K562 (cell line): ENCODE data around the gene FADS6. TPM values are rescaled to one million over a fixed set of nuclear protein-coding genes. Genes with fewer than 3 reads are reported as not detected.

Source experiments
- ESRRA ChIP-seq: fragments of 450-650 bp; IDR thresholded peaks from 2 replicates; pipeline ENCODE4 v1.6.1; 2014; ENCODE audit warnings: low read depth, mild to moderate bottlenecking, moderate library complexity, borderline replicate concordance
- ETV1 ChIP-seq: fragments of 450-650 bp; conservative IDR thresholded peaks from 2 replicates; pipeline ENCODE4 v1.6.1; 2016; ENCODE audit warnings: missing genetic modification characterization, control low read depth, low read depth, missing compliant biosample characterization
- JUND ChIP-seq, 2 experiments: IDR thresholded peaks; 2 replicates in 1 of 2; 3 replicates in 1 of 2; pipeline ENCODE4 v1.6.1; 2011; ENCODE audit warnings: borderline replicate concordance in 2 of 2, low read depth in 2 of 2, low read length in 2 of 2, improper control_type of control experiment in 1 of 2, missing biosample characterization in 1 of 2, missing genetic modification characterization in 1 of 2, missing genetic modification reagents in 1 of 2
- KLF16 ChIP-seq: IDR thresholded peaks from 2 replicates; pipeline ENCODE4 v1.6.1; 2016; ENCODE audit warnings: antibody characterized with exemption
- MTF1 ChIP-seq: fragments of 250-450 bp; sonication (Bioruptor Pico); IDR thresholded peaks from 2 replicates; pipeline ENCODE4 v1.9.0; 2021; ENCODE audit warnings: moderate library complexity, mild to moderate bottlenecking, inconsistent platforms, borderline replicate concordance
- POU5F1 ChIP-seq: fragments of 150-350 bp; IDR thresholded peaks from 2 replicates; pipeline ENCODE4 v1.6.1; 2014; ENCODE audit warnings: borderline replicate concordance, low read length, low read depth, mild to moderate bottlenecking; ENCODE audit not compliant: partially characterized antibody
- ZNF239 ChIP-seq: fragments of 250-450 bp; sonication (Bioruptor Pico); IDR thresholded peaks from 2 replicates; pipeline ENCODE4 v1.4.0; 2020; ENCODE audit warnings: mild to moderate bottlenecking
- polyA plus RNA-seq, 8 experiments: library from polyadenylated mRNA; depleted of rRNA in 4 of 8; stranded (reverse) in 5 of 8; unstranded in 3 of 8; fragments of >200 nt; fragmentation: Nextera tagmentation in 2 of 8; fragmentation: Illumina TruSeq in 1 of 8; extraction: Ambion mirVana in 2 of 8; extraction: Trizol in 1 of 8; gene quantifications; 2 replicates each; pipeline versions ENCODE4 v1.2.1 to v1.2.3, GENCODE V29; 2011 to 2014; ENCODE audit warnings: inconsistent platforms in 1 of 8, missing spikeins in 1 of 8
- total RNA-seq, 7 experiments: library from RNA; depleted of rRNA in 6 of 7; stranded (reverse); fragments of >200 nt in 6 of 7; fragmentation: Illumina TruSeq in 2 of 7; extraction: Trizol in 2 of 7; gene quantifications; 2 replicates each; pipeline versions ENCODE4 v1.2.1 to v1.2.3, GENCODE V29; 2011 to 2021; ENCODE audit warnings: low replicate concordance in 1 of 7
- TF ChIP-seq, protein P1 (sequence below): fragments of 450-650 bp; IDR thresholded peaks from 2 replicates; pipeline ENCODE4 v1.6.1; 2016; ENCODE audit warnings: low read depth, mild to moderate bottlenecking, moderate library complexity
- TF ChIP-seq, protein P2 (sequence below): fragments of 250-450 bp; sonication (Bioruptor Pico); IDR thresholded peaks from 2 replicates; pipeline ENCODE4 v1.5.0; 2020; ENCODE audit warnings: mild to moderate bottlenecking, borderline replicate concordance
- TF ChIP-seq, protein P3 (sequence below): fragments of 450-650 bp; formaldehyde crosslinking; IDR thresholded peaks from 2 replicates; pipeline ENCODE4 v1.4.0; 2022; ENCODE audit warnings: missing genetic modification characterization
- TF ChIP-seq, protein P4 (sequence below), 2 experiments: fragments of 450-650 bp; formaldehyde crosslinking in 1 of 2; IDR thresholded peaks; 2 replicates each; pipeline versions ENCODE4 v1.4.0 to v1.6.1; 2014 to 2020; ENCODE audit warnings: mild to moderate bottlenecking in 2 of 2, borderline replicate concordance in 1 of 2, low read depth in 1 of 2
- TF ChIP-seq, protein P5 (sequence below): fragments of 450-650 bp; IDR thresholded peaks from 2 replicates; pipeline ENCODE4 v1.6.1; 2016; ENCODE audit warnings: missing biosample characterization, missing genetic modification characterization

FADS6 gene
- total and polyA plus RNA-seq, 9 of the 15 experiments (the other 6 are each of a cell fraction or from before 2014, with no cell fraction given) = 0.18 to 0.22 TPM; not detected in 7

DNA sequence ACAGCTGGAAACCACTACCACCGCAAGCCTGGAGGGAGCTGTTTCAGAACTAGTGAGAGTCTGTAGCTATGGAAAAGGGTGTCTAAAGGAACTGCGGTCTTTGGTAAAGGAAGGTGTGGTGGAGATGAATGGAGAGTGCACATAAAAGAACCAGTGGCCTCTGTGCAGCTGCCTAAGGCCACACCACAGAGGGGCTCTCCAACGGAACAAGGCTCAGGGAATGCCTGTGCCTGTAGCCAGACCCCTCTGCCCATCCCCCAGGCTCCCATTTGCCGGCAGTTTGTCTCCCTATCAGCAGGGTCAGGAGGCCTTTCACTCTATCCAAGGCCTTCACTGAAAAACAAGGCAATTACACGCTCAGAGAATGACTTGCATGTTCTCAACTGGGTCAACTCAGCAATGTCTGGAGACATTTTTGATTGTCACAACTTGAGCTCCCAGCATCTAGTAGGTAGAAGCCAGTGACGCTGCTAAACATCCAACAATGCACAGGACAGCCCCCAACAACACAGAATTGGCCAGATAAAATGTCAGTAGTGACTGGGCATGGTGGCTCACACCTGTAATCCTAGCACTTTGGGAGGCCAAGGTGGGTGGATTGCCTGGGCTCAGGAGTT is 17.3 kb downstream of the FADS6 start (continued):
- TF ChIP-seq, protein P1, sequence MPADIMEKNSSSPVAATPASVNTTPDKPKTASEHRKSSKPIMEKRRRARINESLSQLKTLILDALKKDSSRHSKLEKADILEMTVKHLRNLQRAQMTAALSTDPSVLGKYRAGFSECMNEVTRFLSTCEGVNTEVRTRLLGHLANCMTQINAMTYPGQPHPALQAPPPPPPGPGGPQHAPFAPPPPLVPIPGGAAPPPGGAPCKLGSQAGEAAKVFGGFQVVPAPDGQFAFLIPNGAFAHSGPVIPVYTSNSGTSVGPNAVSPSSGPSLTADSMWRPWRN = no peak
- TF ChIP-seq POU5F1 (no peak), ETV1 (0 out of 2 replicates have a peak, but pooled peaks have one; percentile 39), KLF16 (no peak), MTF1 (CRISPR knock-in tag) (no peak), ZNF239 (CRISPR knock-in tag) (peak; percentile 66), JUND (IDR thresholded peaks at IDR 0.05; ENCODE audit: borderline replicate concordance, low read depth, low read length) (no peak), JUND (tag; IDR thresholded peaks at IDR 0.05; ENCODE audit: borderline replicate concordance, low read depth, low read length) (peak; percentile 68; the same call in 1 of the 3 replicates), ESRRA (no peak)
- TF ChIP-seq, protein P2, sequence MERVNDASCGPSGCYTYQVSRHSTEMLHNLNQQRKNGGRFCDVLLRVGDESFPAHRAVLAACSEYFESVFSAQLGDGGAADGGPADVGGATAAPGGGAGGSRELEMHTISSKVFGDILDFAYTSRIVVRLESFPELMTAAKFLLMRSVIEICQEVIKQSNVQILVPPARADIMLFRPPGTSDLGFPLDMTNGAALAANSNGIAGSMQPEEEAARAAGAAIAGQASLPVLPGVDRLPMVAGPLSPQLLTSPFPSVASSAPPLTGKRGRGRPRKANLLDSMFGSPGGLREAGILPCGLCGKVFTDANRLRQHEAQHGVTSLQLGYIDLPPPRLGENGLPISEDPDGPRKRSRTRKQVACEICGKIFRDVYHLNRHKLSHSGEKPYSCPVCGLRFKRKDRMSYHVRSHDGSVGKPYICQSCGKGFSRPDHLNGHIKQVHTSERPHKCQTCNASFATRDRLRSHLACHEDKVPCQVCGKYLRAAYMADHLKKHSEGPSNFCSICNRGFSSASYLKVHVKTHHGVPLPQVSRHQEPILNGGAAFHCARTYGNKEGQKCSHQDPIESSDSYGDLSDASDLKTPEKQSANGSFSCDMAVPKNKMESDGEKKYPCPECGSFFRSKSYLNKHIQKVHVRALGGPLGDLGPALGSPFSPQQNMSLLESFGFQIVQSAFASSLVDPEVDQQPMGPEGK = peak; percentile 38; the same call in 1 of the 2 replicates
- TF ChIP-seq, protein P3, sequence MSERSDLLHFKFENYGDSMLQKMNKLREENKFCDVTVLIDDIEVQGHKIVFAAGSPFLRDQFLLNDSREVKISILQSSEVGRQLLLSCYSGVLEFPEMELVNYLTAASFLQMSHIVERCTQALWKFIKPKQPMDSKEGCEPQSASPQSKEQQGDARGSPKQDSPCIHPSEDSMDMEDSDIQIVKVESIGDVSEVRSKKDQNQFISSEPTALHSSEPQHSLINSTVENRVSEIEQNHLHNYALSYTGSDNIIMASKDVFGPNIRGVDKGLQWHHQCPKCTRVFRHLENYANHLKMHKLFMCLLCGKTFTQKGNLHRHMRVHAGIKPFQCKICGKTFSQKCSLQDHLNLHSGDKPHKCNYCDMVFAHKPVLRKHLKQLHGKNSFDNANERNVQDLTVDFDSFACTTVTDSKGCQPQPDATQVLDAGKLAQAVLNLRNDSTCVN (CRISPR knock-in tag) = no peak; the same call in 1 of the 2 replicates
- TF ChIP-seq, protein P4, sequence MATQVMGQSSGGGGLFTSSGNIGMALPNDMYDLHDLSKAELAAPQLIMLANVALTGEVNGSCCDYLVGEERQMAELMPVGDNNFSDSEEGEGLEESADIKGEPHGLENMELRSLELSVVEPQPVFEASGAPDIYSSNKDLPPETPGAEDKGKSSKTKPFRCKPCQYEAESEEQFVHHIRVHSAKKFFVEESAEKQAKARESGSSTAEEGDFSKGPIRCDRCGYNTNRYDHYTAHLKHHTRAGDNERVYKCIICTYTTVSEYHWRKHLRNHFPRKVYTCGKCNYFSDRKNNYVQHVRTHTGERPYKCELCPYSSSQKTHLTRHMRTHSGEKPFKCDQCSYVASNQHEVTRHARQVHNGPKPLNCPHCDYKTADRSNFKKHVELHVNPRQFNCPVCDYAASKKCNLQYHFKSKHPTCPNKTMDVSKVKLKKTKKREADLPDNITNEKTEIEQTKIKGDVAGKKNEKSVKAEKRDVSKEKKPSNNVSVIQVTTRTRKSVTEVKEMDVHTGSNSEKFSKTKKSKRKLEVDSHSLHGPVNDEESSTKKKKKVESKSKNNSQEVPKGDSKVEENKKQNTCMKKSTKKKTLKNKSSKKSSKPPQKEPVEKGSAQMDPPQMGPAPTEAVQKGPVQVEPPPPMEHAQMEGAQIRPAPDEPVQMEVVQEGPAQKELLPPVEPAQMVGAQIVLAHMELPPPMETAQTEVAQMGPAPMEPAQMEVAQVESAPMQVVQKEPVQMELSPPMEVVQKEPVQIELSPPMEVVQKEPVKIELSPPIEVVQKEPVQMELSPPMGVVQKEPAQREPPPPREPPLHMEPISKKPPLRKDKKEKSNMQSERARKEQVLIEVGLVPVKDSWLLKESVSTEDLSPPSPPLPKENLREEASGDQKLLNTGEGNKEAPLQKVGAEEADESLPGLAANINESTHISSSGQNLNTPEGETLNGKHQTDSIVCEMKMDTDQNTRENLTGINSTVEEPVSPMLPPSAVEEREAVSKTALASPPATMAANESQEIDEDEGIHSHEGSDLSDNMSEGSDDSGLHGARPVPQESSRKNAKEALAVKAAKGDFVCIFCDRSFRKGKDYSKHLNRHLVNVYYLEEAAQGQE (IDR thresholded peaks at IDR 0.05; ENCODE audit: borderline replicate concordance) = no peak
- TF ChIP-seq, protein P4 (CRISPR knock-in tag; IDR thresholded peaks at IDR 0.05; ENCODE audit: low read depth) = no peak
- TF ChIP-seq, protein P5, sequence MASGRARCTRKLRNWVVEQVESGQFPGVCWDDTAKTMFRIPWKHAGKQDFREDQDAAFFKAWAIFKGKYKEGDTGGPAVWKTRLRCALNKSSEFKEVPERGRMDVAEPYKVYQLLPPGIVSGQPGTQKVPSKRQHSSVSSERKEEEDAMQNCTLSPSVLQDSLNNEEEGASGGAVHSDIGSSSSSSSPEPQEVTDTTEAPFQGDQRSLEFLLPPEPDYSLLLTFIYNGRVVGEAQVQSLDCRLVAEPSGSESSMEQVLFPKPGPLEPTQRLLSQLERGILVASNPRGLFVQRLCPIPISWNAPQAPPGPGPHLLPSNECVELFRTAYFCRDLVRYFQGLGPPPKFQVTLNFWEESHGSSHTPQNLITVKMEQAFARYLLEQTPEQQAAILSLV (tag) = peak; percentile 46
